HUES6 (cell line): ENCODE data around the gene DPH1.

Source experiments
- H3K27ac ChIP-seq: 2 replicates; pipeline ENCODE4 v1.7.0; 2013; ENCODE audit warnings: low read depth, mild to moderate bottlenecking, low read length, inconsistent platforms
- H3K27me3 ChIP-seq: 2 replicates; pipeline ENCODE4 v1.6.1; 2013; ENCODE audit warnings: low read length; ENCODE audit not compliant: control insufficient read depth, insufficient read depth
- H3K36me3 ChIP-seq: 2 replicates; pipeline ENCODE4 v1.6.1; 2013; ENCODE audit warnings: low read length; ENCODE audit not compliant: control insufficient read depth, insufficient read depth
- H3K4me1 ChIP-seq: 2 replicates; pipeline ENCODE4 v1.6.1; 2013; ENCODE audit warnings: low read length; ENCODE audit not compliant: control insufficient read depth, insufficient read depth
- H3K4me3 ChIP-seq: 2 replicates; pipeline ENCODE4 v1.5.1; 2013; ENCODE audit warnings: low read depth, low read length
- H3K9ac ChIP-seq: one replicate; pipeline ENCODE4 v1.6.1; 2013; ENCODE audit warnings: mild to moderate bottlenecking, low read length
- H3K9me3 ChIP-seq: 2 replicates; pipeline ENCODE4 v1.6.1; 2013; ENCODE audit warnings: low read depth, low read length; ENCODE audit not compliant: control insufficient read depth, insufficient read depth

The DPH1 gene

GRCh38 chr17:2020721-2021120 lies 9.2 kb upstream of the DPH1 start:
- no peaks in the 10 kb centered on the region for H3K9me3 ChIP-seq
- H3K4me1 ChIP-seq: peaks cover 8% of the 10 kb centered on the region; the same call in 1 of the 2 replicates
- H3K36me3 ChIP-seq: no peaks in the 10 kb centered on the region
- H3K27me3 ChIP-seq: peaks cover 88% of the 10 kb centered on the region
- no peak overlapping the region for H3K4me3 ChIP-seq
- no peak overlapping the region for H3K9ac ChIP-seq
- H3K27ac ChIP-seq: no peak overlapping the region

- no peak overlapping the region for H3K27ac ChIP-seq
- no peak overlapping the region for H3K9ac ChIP-seq
- H3K27me3 ChIP-seq: peaks cover 98% of the 10 kb centered on the region
Measured at GRCh38 chr17:2022647-2023240, 7.2 kb upstream of the DPH1 start.

GRCh38 chr17:2023256-2023655 lies 6.7 kb upstream of the DPH1 start:
- Histone ChIP-seq H3K27me3 (peaks cover 98% of the 10 kb centered on the region), H3K4me1 (peaks cover 8% of the 10 kb centered on the region; the same call in 1 of the 2 replicates), H3K9me3 (no peaks in the 10 kb centered on the region), H3K9ac (no peak overlapping the region), H3K4me3 (no peak overlapping the region), H3K27ac (no peak overlapping the region), H3K36me3 (no peaks in the 10 kb centered on the region)

More at GRCh38 chr17:2022647-2023240, 7.2 kb upstream of the DPH1 start:
- H3K36me3 ChIP-seq: no peaks in the 10 kb centered on the region
- H3K9me3 ChIP-seq: no peaks in the 10 kb centered on the region
- no peak overlapping the region for H3K4me3 ChIP-seq
- peaks cover 8% of the 10 kb centered on the region; the same call in 1 of the 2 replicates for H3K4me1 ChIP-seq

GRCh38 chr17:2023692-2024571 lies 6.0 kb upstream of the DPH1 start:
- Histone ChIP-seq H3K4me3 (peak overlapping the region; percentile 58), H3K27me3 (peaks cover 98% of the 10 kb centered on the region), H3K9me3 (no peaks in the 10 kb centered on the region), H3K9ac (no peak overlapping the region), H3K27ac (no peak overlapping the region), H3K36me3 (no peaks in the 10 kb centered on the region), H3K4me1 (peaks cover 8% of the 10 kb centered on the region; the same call in 1 of the 2 replicates)

GRCh38 chr17:2024572-2025219 lies 5.3 kb upstream of the DPH1 start:
- peak overlapping the region; percentile 58 for H3K4me3 ChIP-seq
- H3K9ac ChIP-seq: no peak overlapping the region
- H3K27me3 ChIP-seq: peaks cover 98% of the 10 kb centered on the region
- no peaks in the 10 kb centered on the region for H3K36me3 ChIP-seq
- peaks cover 8% of the 10 kb centered on the region; the same call in 1 of the 2 replicates for H3K4me1 ChIP-seq
- H3K9me3 ChIP-seq: no peaks in the 10 kb centered on the region
- no peak overlapping the region for H3K27ac ChIP-seq

- peaks cover 8% of the 10 kb centered on the region; the same call in 1 of the 2 replicates for H3K4me1 ChIP-seq
- H3K27me3 ChIP-seq: peaks cover 94% of the 10 kb centered on the region
- no peak within 1 kb of the TSS for H3K27ac ChIP-seq
- H3K9me3 ChIP-seq: no peaks in the 10 kb centered on the region
- no peak within 1 kb of the TSS for H3K9ac ChIP-seq
- H3K4me3 ChIP-seq: peak within 1 kb of the TSS; percentile 58
- no peaks in the 10 kb centered on the region for H3K36me3 ChIP-seq
Measured at GRCh38 chr17:2025220-2025621, 4.7 kb upstream of the DPH1 start, which contains the start of gene RTN4RL1. TSS of gene RTN4RL1 (minus strand) at chr17:2025334. CDS start at chr17:2024865, 469 bp downstream.

GRCh38 chr17:2025622-2026309 lies 4.2 kb upstream of the DPH1 start:
- peaks cover 88% of the 10 kb centered on the region for H3K27me3 ChIP-seq
- no peaks in the 10 kb centered on the region for H3K36me3 ChIP-seq
- no peaks in the 10 kb centered on the region for H3K9me3 ChIP-seq
- H3K4me3 ChIP-seq: peak overlapping the region; percentile 58
- no peak overlapping the region for H3K9ac ChIP-seq
- peaks cover 9% of the 10 kb centered on the region; the same call in 1 of the 2 replicates for H3K4me1 ChIP-seq
- no peak overlapping the region for H3K27ac ChIP-seq

- Histone ChIP-seq H3K4me1 (peaks cover 11% of the 10 kb centered on the region; the same call in 1 of the 2 replicates), H3K9ac (no peak overlapping the region), H3K27me3 (peaks cover 71% of the 10 kb centered on the region)
Measured at GRCh38 chr17:2027528-2028233, 2.3 kb upstream of the DPH1 start.

GRCh38 chr17:2028234-2028614 lies 1.7 kb upstream of the DPH1 start:
- no peaks in the 10 kb centered on the region for H3K36me3 ChIP-seq
- no peak overlapping the region for H3K4me3 ChIP-seq
- H3K27ac ChIP-seq: no peak overlapping the region
- peaks cover 9% of the 10 kb centered on the region; the same call in 1 of the 2 replicates for H3K4me1 ChIP-seq
- no peaks in the 10 kb centered on the region for H3K9me3 ChIP-seq
- no peak overlapping the region for H3K9ac ChIP-seq
- H3K27me3 ChIP-seq: peaks cover 66% of the 10 kb centered on the region

More at GRCh38 chr17:2027528-2028233, 2.3 kb upstream of the DPH1 start:
- Histone ChIP-seq H3K4me3 (no peak overlapping the region), H3K27ac (no peak overlapping the region), H3K36me3 (no peaks in the 10 kb centered on the region), H3K9me3 (no peaks in the 10 kb centered on the region)

- Histone ChIP-seq H3K27ac (no peak overlapping the region), H3K9ac (no peak overlapping the region), H3K27me3 (peaks cover 61% of the 10 kb centered on the region), H3K4me1 (peaks cover 8% of the 10 kb centered on the region; the same call in 1 of the 2 replicates), H3K9me3 (no peaks in the 10 kb centered on the region), H3K36me3 (no peaks in the 10 kb centered on the region), H3K4me3 (no peak overlapping the region)
Measured at GRCh38 chr17:2028737-2029136, 1.2 kb upstream of the DPH1 start.
